GM12873 (cell line): ENCODE data around the gene ERMP1.

ENCODE experiments used
- TF ChIP-seq, protein P1 (sequence below): IDR thresholded peaks from 2 replicates; pipeline ENCODE4 v1.5.1; 2012; ENCODE audit warnings: low read depth, mild to moderate bottlenecking, moderate library complexity, low read length, control low read depth; ENCODE audit not compliant: insufficient read depth; ENCODE audit errors: missing control alignments

Gene ERMP1

DNA sequence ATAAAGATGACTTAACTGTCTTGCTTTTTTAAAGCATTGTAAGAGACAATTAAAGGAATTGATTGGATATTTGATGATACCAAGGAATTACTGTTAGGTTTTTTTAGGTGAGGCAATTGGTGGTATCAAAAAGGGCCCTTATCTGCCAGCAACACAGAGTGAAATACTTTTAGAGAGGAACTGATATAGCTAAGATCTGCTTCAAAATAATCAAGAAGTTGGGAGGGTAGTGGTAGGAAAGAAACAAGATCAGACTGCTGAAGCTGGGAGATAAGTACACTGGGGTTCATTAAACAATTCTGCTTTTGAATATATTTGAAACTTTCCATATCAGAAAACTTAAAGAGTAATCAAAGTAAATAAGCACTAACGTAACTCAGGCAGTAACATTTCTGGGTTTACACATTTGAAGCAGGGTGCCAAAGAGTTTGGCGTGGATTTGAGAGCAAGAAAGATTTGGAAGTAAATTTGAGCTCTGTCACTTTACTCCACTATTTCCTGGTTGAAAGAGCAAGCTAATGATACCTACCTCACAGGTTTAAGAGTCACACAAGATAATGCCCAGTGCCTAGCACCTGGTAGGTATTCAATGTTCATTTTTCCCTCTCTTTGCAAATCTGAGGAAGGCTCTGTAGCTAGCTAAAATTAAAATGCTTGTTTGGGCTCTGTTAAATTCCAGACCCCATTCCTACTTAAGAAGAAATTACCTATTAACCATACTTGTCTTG, 6.9 kb downstream of the ERMP1 start:
- TF ChIP-seq, protein P1, sequence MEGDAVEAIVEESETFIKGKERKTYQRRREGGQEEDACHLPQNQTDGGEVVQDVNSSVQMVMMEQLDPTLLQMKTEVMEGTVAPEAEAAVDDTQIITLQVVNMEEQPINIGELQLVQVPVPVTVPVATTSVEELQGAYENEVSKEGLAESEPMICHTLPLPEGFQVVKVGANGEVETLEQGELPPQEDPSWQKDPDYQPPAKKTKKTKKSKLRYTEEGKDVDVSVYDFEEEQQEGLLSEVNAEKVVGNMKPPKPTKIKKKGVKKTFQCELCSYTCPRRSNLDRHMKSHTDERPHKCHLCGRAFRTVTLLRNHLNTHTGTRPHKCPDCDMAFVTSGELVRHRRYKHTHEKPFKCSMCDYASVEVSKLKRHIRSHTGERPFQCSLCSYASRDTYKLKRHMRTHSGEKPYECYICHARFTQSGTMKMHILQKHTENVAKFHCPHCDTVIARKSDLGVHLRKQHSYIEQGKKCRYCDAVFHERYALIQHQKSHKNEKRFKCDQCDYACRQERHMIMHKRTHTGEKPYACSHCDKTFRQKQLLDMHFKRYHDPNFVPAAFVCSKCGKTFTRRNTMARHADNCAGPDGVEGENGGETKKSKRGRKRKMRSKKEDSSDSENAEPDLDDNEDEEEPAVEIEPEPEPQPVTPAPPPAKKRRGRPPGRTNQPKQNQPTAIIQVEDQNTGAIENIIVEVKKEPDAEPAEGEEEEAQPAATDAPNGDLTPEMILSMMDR: no peak

DNA sequence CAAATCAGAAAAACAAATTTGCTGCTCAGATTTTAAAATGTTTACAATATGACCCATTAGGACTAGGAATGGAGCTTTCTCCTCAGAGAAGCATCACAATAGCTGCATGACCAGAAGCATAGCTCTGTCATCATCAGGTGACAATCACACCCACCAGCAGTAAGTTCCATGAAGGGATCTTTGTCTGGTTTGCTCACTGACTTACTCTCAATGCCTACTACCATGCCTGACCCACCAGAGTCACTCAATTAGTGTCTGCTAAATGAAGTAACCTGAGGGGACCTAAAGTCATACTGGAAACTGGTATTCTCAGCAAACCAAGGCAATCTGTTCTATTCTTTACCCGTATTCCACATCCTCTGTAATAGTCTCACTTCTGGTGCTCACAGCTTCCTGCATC, 7.7 kb downstream of the ERMP1 start:
- TF ChIP-seq, protein P1: no peak

DNA sequence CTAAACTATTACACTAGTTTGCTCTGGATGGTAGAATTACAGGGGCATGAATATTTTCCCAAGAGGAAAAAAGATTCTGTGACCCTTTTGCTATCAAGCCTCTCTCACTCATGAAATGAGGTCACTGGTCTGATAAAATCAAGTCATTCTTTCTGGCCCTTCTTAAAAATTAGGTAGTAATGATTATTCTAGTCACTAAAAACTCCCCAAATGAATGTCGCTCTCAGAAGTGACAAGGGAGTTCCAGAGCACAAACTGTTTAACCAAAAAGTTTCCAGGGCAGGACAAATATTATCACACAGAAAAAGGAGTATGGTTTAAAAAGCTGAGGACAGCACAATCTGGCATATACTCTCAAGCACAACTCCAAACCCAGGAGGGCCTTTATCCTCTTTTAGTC, 12.5 kb downstream of the ERMP1 start:
- TF ChIP-seq, protein P1: no peak

DNA sequence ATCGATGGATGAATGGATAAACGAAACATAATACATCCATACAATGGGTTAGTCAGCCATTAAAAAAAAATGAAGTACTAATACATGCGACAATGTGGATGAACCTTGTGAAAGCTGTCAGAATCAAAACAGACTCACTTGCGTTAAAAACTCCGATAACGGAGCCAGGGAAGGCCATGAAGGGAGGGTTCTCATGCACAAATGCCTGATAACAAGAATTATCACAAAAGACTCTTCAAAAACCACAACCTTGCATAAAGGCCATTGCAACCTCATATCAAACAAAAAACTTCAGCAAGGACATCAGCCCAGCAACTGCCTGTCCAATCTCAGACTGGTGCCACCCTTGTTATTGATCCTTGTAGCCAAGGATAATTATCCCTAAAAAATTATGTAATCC, 13.7 kb downstream of the ERMP1 start:
- TF ChIP-seq, protein P1: no peak

DNA sequence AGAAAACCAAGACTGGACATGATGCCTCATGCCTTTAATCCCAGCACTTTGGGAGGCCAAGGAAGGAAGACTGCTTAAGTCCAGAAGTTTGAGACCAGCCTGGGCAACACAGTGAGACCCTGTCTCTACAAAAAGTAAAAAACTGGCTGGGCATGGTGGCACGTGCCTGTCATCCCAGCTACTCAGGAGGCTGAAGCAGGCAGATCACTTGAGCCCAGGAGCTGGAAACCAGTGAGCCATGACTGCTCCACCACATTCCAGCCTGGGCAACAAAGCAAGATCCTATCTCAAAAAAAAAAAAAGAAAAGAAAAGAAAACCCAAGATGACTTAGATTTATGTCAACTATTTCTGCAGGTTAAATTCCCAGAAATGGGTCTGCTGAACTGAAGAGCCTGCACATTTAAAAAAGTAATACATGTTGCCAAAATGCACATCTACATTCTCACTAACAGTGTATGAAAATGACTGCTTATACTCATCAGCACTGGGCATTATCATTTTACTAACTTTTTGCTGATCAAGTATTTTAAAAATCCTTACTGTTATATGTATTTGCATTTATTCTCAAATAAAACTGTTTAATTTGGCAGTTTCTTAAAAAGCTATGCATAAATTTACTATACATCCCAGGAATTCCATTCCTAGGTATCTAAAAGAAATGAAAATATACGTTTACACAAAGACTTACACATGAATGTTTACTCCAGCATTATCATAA, 14.3 kb downstream of the ERMP1 start:
- TF ChIP-seq, protein P1: no peak

DNA sequence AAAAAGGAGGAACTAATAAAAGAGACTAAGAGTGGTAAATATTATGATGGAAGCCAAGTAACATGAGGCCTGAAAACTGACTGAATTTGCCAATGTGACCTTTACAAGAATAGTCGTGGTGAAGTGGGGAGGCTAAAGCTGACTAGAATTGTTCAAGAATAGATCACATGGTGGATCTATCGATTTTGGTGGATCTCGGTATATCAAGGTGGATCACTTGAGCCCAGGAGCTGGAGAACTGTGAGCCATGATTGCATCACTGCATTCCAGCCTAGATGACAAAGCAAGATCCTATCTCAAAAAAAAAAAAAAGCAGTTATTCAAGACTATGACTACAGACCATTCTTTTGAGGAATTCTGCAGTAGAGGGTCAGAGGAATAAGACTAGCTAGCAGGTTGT, 15.1 kb downstream of the ERMP1 start:
- TF ChIP-seq, protein P1: no peak

DNA sequence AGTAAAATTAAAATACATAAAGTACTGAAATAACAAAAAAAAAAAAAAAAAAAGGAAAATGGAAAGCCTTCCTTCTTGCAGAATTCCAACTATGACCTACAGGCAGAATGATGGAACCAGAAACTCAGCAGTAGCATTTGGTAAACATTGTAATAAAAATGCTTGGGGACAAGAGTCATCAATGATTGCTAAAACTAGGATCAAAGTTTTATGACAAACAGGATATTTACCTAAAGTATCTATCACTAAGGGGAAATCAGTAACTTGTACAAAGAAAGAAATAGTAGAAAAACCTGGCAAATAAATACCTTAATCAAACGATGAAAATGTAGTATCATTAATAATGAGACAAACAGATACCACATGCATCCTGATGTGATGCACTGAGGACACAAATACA, 17.5 kb downstream of the ERMP1 start:
- TF ChIP-seq, protein P1: no peak
